HepG2 (cell line): Measurements from ENCODE around the gene KRTAP4-16. TPM values are rescaled to one million over a fixed set of nuclear protein-coding genes. Genes with fewer than 3 reads are reported as not detected.

Source experiments
- ATAC-seq: fragments of 200-7000 bp; cut with Tn5 transposase; 3 replicates; pipeline ENCODE4 v1.9.1; 2020; ENCODE audit warnings: mild to moderate bottlenecking, moderate library complexity
- BruUV-seq: library from RNA; stranded (reverse); fragments of 400-500 nt; replicated peaks from 2 replicates; lab custom pipeline; 2021; lab: Mats Ljungman, UMichigan
- CTCF ChIA-PET: fragments of 300-600 bp; formaldehyde crosslinking; extraction: SDS; loops from one replicate; lab custom pipeline; 2021; ENCODE audit warnings: low total read pairs, inconsistent platforms, low intra/inter-chr PET ratio; lab: Yijun Ruan, JAX
- POLR2A ChIA-PET: fragments of 350-600 bp; sonication (Branson Sonifier 250); formaldehyde crosslinking; loops from one replicate; lab custom pipeline; 2020; ENCODE audit warnings: antibody characterized with exemption, inconsistent platforms; lab: Yijun Ruan, JAX
- DNase-seq: peaks from one replicate; pipeline ENCODE4 v3.0.0-alpha.2; 2015; ENCODE audit warnings: low spot score
- FAIRE-seq: peaks from 3 replicates; lab custom pipeline; 2011; peaks lifted over from hg19 to GRCh38; lab: Jason Lieb, UNC
- H2AFZ ChIP-seq: one replicate; pipeline ENCODE4 v1.6.1; 2011; ENCODE audit warnings: low read length, inconsistent platforms
- H3K27ac ChIP-seq: fragments of 300-600 bp; 3 replicates; pipeline ENCODE4 v1.8.0; 2011; ENCODE audit warnings: mixed run types, mild to moderate bottlenecking, mixed read lengths, low read length, inconsistent platforms; ENCODE audit not compliant: insufficient read depth; ENCODE audit errors: extremely low read length
- H3K27me3 ChIP-seq, 2 experiments: fragments of 200-600 bp in 1 of 2; 2 replicates in 1 of 2; 3 replicates in 1 of 2; pipeline versions ENCODE4 v1.6.0 to v1.8.0; 2011; ENCODE audit warnings: low read length in 2 of 2, mild to moderate bottlenecking in 2 of 2, moderate library complexity in 2 of 2, inconsistent platforms in 1 of 2; ENCODE audit not compliant: insufficient read depth in 2 of 2, control insufficient read depth in 1 of 2
- H3K36me3 ChIP-seq, 2 experiments: fragments of 200-600 bp in 1 of 2; replicated peaks in 1 of 2; 2 replicates in 1 of 2; 3 replicates in 1 of 2; pipeline versions ENCODE4 v1.5.1 to v1.8.0; 2011; ENCODE audit warnings: low read length in 2 of 2, inconsistent platforms in 1 of 2; ENCODE audit not compliant: insufficient read depth in 2 of 2, control insufficient read depth in 1 of 2
- H3K4me1 ChIP-seq: 2 replicates; pipeline ENCODE4 v1.5.1; 2012; ENCODE audit warnings: low read length, inconsistent platforms; ENCODE audit not compliant: insufficient read depth
- H3K4me2 ChIP-seq: 2 replicates; pipeline ENCODE4 v1.6.0; 2011; ENCODE audit warnings: low read depth, low read length, inconsistent platforms
- H3K4me3 ChIP-seq, 3 experiments: fragments of 200-600 bp in 1 of 3; sonication (generic), shearing (Covaris generic) in 1 of 3; replicated peaks in 1 of 3; 2 replicates each; pipeline ENCODE4 v1.5.1; 2011 to 2016; ENCODE audit warnings: low read length in 3 of 3, inconsistent platforms in 2 of 3, low read depth in 2 of 3, mild to moderate bottlenecking in 2 of 3, control low read depth in 1 of 3, mixed read lengths in 1 of 3; ENCODE audit not compliant: insufficient read depth in 1 of 3
- H3K79me2 ChIP-seq: one replicate; pipeline ENCODE4 v1.6.1; 2011; ENCODE audit warnings: low read length, inconsistent platforms; ENCODE audit not compliant: insufficient read depth
- H3K9ac ChIP-seq: 2 replicates; pipeline ENCODE4 v1.6.0; 2011; ENCODE audit warnings: mild to moderate bottlenecking, low read depth, low read length, inconsistent platforms; ENCODE audit not compliant: insufficient read depth
- H3K9me3 ChIP-seq: 2 replicates; pipeline ENCODE4 v1.5.1; 2012; ENCODE audit warnings: mild to moderate bottlenecking, low read length
- H4K20me1 ChIP-seq: 2 replicates; pipeline ENCODE4 v1.6.0; 2011; ENCODE audit warnings: inconsistent platforms, mild to moderate bottlenecking, low read length, moderate library complexity; ENCODE audit not compliant: insufficient read depth
- AKAP8 ChIP-seq: sonication (generic); formaldehyde crosslinking; IDR thresholded peaks from 2 replicates; pipeline ENCODE4 v1.5.1; 2020; ENCODE audit warnings: mild to moderate bottlenecking, missing genetic modification reagents
- PHF21A ChIP-seq: sonication (generic); formaldehyde crosslinking; IDR thresholded peaks from 2 replicates; pipeline ENCODE4 v1.5.0; 2020; ENCODE audit warnings: mild to moderate bottlenecking, missing genetic modification reagents
- WGBS: methylation state at CpG from one replicate; pipeline ENCODE4 v1.1.6; 2017; ENCODE audit warnings: low lambda C conversion rate; 5-methylcytosine and 5-hydroxymethylcytosine counted together
- in situ Hi-C: cut with HindIII; loops from 2 replicates; pipeline ENCODE4 v1.10.0; 2017; ENCODE audit warnings: low pct_unique_long_range_greater_than_20kb; ENCODE audit not compliant: extremely low pct_ligation_motif_present
- intact Hi-C: fragments of 100-400 bp; cut with micrococcal nuclease; formaldehyde crosslinking; loops from one replicate; pipeline ENCODE4 v1.10.0; 2022; ENCODE audit not compliant: unreplicated experiment
- polyA plus RNA-seq, 8 experiments: library from polyadenylated mRNA; depleted of rRNA in 3 of 8; stranded (reverse) in 7 of 8; unstranded in 1 of 8; fragments of >200 nt; fragmentation: Illumina TruSeq in 4 of 8; extraction: Trizol in 4 of 8; gene quantifications; 2 replicates each; pipeline versions ENCODE4 v1.2.1 to v1.2.3, GENCODE V29; 2011 to 2016; ENCODE audit warnings: low read depth in 4 of 8, missing spikeins in 1 of 8, mixed read lengths in 1 of 8; ENCODE audit not compliant: insufficient read depth in 1 of 8
- total RNA-seq, 5 experiments: library from RNA; depleted of rRNA; stranded (reverse); fragments of >200 nt; fragmentation: Illumina TruSeq; extraction: Trizol; gene quantifications; 2 replicates each; pipeline ENCODE4 v1.2.3, GENCODE V29; 2016; ENCODE audit warnings: low read depth in 1 of 5
- TF ChIP-seq, protein P1 (sequence below): sonication (generic); formaldehyde crosslinking; IDR thresholded peaks from 2 replicates; pipeline ENCODE4 v1.4.0; 2020; ENCODE audit warnings: missing genetic modification reagents, mild to moderate bottlenecking, borderline replicate concordance
- TF ChIP-seq, protein P2 (sequence below): sonication (generic); formaldehyde crosslinking; IDR thresholded peaks from 2 replicates; pipeline ENCODE4 v1.8.0; 2022; ENCODE audit warnings: missing genetic modification reagents, mild to moderate bottlenecking, borderline replicate concordance
- TF ChIP-seq, protein P3 (sequence below): sonication (generic); formaldehyde crosslinking; IDR thresholded peaks from 2 replicates; pipeline ENCODE4 v1.5.1; 2020; ENCODE audit warnings: mild to moderate bottlenecking, missing genetic modification reagents, moderate library complexity

The KRTAP4-16 gene
- total and polyA plus RNA-seq, 2 of the 13 experiments (the other 11 are each of a cell fraction or from before 2014, with no cell fraction given), result not detected

DNA sequence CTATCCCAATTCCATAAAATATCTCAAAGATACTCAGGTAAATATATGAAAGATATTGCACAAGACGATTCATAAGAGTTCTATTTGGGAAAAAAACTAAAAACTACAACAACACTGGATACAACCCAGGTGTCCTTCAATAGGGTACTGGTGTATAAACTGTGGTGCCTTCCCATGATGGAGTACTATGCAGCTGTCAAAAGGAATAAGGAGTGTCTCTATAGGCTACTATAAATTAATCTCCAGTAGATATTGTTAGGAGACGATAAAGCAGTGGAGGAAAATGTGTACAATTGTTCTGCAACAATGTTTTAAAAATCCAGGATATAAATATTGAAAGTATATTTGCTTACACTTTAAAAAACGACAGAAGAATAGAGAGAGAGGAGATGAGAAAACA, 24.4 kb upstream of the KRTAP4-16 start:
- H3K9me3 ChIP-seq, result no peaks in the 10 kb centered on the region
- H3K9ac ChIP-seq, result no peak overlapping the region
- POLR2A ChIA-PET, result no interaction called here
- BruUV-seq, result no TSS peak
- 22% methylated on average over 3 of the region's 3 CpGs for WGBS
- H3K4me2 ChIP-seq, result no peak overlapping the region
- in situ Hi-C loops (no loop called here), intact Hi-C loops (no loop called here)
- no peaks in the 10 kb centered on the region for H3K36me3 ChIP-seq
- TF ChIP-seq, protein P1, sequence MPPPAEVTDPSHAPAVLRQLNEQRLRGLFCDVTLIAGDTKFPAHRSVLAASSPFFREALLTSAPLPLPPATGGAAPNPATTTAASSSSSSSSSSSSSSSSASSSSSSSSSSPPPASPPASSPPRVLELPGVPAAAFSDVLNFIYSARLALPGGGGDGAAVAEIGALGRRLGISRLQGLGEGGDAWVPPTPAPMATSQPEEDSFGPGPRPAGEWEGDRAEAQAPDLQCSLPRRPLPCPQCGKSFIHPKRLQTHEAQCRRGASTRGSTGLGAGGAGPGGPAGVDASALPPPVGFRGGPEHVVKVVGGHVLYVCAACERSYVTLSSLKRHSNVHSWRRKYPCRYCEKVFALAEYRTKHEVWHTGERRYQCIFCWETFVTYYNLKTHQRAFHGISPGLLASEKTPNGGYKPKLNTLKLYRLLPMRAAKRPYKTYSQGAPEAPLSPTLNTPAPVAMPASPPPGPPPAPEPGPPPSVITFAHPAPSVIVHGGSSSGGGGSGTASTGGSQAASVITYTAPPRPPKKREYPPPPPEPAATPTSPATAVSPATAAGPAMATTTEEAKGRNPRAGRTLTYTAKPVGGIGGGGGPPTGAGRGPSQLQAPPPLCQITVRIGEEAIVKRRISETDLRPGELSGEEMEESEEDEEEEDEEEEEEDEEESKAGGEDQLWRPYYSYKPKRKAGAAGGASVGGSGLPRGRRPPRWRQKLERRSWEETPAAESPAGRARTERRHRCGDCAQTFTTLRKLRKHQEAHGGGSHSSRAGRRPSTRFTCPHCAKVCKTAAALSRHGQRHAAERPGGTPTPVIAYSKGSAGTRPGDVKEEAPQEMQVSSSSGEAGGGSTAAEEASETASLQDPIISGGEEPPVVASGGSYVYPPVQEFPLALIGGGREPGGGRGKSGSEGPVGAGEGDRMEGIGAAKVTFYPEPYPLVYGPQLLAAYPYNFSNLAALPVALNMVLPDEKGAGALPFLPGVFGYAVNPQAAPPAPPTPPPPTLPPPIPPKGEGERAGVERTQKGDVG, result no peak
- TF ChIP-seq PHF21A (CRISPR knock-in tag), result no peak
- TF ChIP-seq, protein P2, sequence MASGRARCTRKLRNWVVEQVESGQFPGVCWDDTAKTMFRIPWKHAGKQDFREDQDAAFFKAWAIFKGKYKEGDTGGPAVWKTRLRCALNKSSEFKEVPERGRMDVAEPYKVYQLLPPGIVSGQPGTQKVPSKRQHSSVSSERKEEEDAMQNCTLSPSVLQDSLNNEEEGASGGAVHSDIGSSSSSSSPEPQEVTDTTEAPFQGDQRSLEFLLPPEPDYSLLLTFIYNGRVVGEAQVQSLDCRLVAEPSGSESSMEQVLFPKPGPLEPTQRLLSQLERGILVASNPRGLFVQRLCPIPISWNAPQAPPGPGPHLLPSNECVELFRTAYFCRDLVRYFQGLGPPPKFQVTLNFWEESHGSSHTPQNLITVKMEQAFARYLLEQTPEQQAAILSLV (CRISPR knock-in tag), result no peak
- TF ChIP-seq, protein P3, sequence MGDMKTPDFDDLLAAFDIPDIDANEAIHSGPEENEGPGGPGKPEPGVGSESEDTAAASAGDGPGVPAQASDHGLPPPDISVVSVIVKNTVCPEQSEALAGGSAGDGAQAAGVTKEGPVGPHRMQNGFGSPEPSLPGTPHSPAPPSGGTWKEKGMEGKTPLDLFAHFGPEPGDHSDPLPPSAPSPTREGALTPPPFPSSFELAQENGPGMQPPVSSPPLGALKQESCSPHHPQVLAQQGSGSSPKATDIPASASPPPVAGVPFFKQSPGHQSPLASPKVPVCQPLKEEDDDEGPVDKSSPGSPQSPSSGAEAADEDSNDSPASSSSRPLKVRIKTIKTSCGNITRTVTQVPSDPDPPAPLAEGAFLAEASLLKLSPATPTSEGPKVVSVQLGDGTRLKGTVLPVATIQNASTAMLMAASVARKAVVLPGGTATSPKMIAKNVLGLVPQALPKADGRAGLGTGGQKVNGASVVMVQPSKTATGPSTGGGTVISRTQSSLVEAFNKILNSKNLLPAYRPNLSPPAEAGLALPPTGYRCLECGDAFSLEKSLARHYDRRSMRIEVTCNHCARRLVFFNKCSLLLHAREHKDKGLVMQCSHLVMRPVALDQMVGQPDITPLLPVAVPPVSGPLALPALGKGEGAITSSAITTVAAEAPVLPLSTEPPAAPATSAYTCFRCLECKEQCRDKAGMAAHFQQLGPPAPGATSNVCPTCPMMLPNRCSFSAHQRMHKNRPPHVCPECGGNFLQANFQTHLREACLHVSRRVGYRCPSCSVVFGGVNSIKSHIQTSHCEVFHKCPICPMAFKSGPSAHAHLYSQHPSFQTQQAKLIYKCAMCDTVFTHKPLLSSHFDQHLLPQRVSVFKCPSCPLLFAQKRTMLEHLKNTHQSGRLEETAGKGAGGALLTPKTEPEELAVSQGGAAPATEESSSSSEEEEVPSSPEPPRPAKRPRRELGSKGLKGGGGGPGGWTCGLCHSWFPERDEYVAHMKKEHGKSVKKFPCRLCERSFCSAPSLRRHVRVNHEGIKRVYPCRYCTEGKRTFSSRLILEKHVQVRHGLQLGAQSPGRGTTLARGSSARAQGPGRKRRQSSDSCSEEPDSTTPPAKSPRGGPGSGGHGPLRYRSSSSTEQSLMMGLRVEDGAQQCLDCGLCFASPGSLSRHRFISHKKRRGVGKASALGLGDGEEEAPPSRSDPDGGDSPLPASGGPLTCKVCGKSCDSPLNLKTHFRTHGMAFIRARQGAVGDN (CRISPR knock-in tag), result no peak
- TF ChIP-seq AKAP8 (CRISPR knock-in tag), result no peak
- no peak overlapping the region for H3K27ac ChIP-seq
- CTCF ChIA-PET, result no interaction called here
- FAIRE-seq (no peak), DNase-seq (no peak), ATAC-seq (no peak)
- 0 out of 5 replicates have a peak, but pooled peaks cover 0 to 2% of the 10 kb centered on the region in 2 experiments for H3K27me3 ChIP-seq
- H3K79me2 ChIP-seq, result no peaks in the 10 kb centered on the region
- no peak overlapping the region for H3K4me3 ChIP-seq
- no peaks in the 10 kb centered on the region for H4K20me1 ChIP-seq
- no peak overlapping the region for H2AFZ ChIP-seq
- no peaks in the 10 kb centered on the region for H3K4me1 ChIP-seq
